Measurements from ENCODE around the gene IL1B. TPM values are rescaled to one million over a fixed set of nuclear protein-coding genes. Genes with fewer than 3 reads are reported as not detected.

IL1B gene
- total and polyA plus RNA-seq, 2 of the 8 experiments (the other 6 are each of a cell fraction or from before 2014, with no cell fraction given): not detected

- no peaks in the 10 kb centered on the region for H3K27me3 ChIP-seq (replicated peaks in 1 of 4; ENCODE audit: control insufficient read depth in 3 of 4, extremely low read depth in 1 of 4, insufficient read depth in 3 of 4, low read length in 3 of 4)
- H4K91ac ChIP-seq (replicated peaks; ENCODE audit: insufficient read length, low read length): no peak overlapping the region
- 0% methylated on average over 1 of the region's 1 CpG; no CpG with 5 or more reads in 1 of the 2 experiments for WGBS, 2 experiments (ENCODE audit: extremely low coverage in 1 of 2, insufficient coverage in 1 of 2, insufficient read length in 1 of 2, insufficient replicate concordance in 2 of 2, low coverage in 1 of 2, low lambda C conversion rate in 2 of 2, missing lambda C conversion rate in 1 of 2)
- no peak overlapping the region for H4K5ac ChIP-seq (ENCODE audit: insufficient read length, low read depth, low read length)
- H3K14ac ChIP-seq (ENCODE audit: insufficient read length): no peak overlapping the region
- no peak overlapping the region for H4K8ac ChIP-seq (ENCODE audit: extremely low read depth, insufficient read depth, low read length)
- FAIRE-seq: no peak
- no peak overlapping the region for H2BK20ac ChIP-seq (ENCODE audit: low read length)
- ChIA-PET POLR2A (ENCODE audit: partially characterized antibody) (no interaction called here), CTCF (ENCODE audit: partially characterized antibody) (interaction anchor here (1.0 kb wide), 1 partner anchor 26 kb away, joined by 3 read pairs; no protein-coding TSS in a partner anchor)
- no peak overlapping the region for H3K4ac ChIP-seq (replicated peaks; ENCODE audit: insufficient read length, low read depth, low read length)
- H2BK120ac ChIP-seq (replicated peaks; ENCODE audit: low read depth, low read length): no peak overlapping the region
- no peaks in the 10 kb centered on the region for H3K79me2 ChIP-seq (ENCODE audit: control insufficient read depth in 1 of 2, insufficient read depth in 2 of 2, low read length in 2 of 2)
- H3K4me2 ChIP-seq (ENCODE audit: insufficient read depth in 1 of 2, low read depth in 2 of 2, low read length in 2 of 2): no peak overlapping the region
- H3K18ac ChIP-seq (ENCODE audit: extremely low read depth, low read length): no peak overlapping the region
- no peak for DNase-seq (ENCODE audit: low read depth in 1 of 2, low spot score in 2 of 2)
- no peaks in the 10 kb centered on the region; a peak in 1 of 4 replicates for H3K9me3 ChIP-seq (ENCODE audit: insufficient read depth in 2 of 2, low read depth in 1 of 2, low read length in 1 of 2)
- H3K4me3 ChIP-seq (ENCODE audit: extremely low read depth in 1 of 4, insufficient read depth in 2 of 4, low read depth in 3 of 4, low read length in 4 of 4): no peak overlapping the region
- H2AFZ ChIP-seq (ENCODE audit: low read length): no peak overlapping the region
- no peak overlapping the region for H3K9ac ChIP-seq (replicated peaks in 1 of 4; ENCODE audit: extremely low read depth in 1 of 4, low read depth in 3 of 4, low read length in 3 of 4)
- no peaks in the 10 kb centered on the region for H3K23me2 ChIP-seq (ENCODE audit: low read depth, low read length)
- no peak overlapping the region for H3K23ac ChIP-seq (ENCODE audit: insufficient read length)
- no peak overlapping the region for H2BK12ac ChIP-seq (ENCODE audit: low read depth, low read length)
- no peak overlapping the region for H2AK5ac ChIP-seq (ENCODE audit: low read depth, low read length)
- H2BK15ac ChIP-seq (ENCODE audit: low read length): no peak overlapping the region
- H3K36me3 ChIP-seq (ENCODE audit: control insufficient read depth in 2 of 4, insufficient read depth in 4 of 4, low read length in 3 of 4): no peaks in the 10 kb centered on the region
- no peak overlapping the region for H3K56ac ChIP-seq (replicated peaks; ENCODE audit: insufficient read length, low read depth, low read length)
- H3K79me1 ChIP-seq (ENCODE audit: low read depth, low read length): no peaks in the 10 kb centered on the region
- no peak overlapping the region for H3K27ac ChIP-seq (ENCODE audit: low read depth, low read length)
- H4K20me1 ChIP-seq (replicated peaks in 1 of 2; ENCODE audit: control insufficient read depth in 1 of 2, insufficient read depth in 2 of 2, low read length in 2 of 2): no peaks in the 10 kb centered on the region
- peaks cover 0 to 1% (median 0%) of the 10 kb centered on the region in 4 experiments; a peak in 4 of 7 replicates for H3K4me1 ChIP-seq (replicated peaks in 1 of 4; ENCODE audit: control insufficient read depth in 3 of 4, insufficient read depth in 4 of 4, low read length in 3 of 4)
- no peak for TF ChIP-seq TBP (IDR thresholded peaks at IDR 0.05; ENCODE audit: low read depth, low read length)
- no peak for TF ChIP-seq BCL11A (IDR thresholded peaks at IDR 0.05; ENCODE audit: low read depth in 2 of 2, low read length in 2 of 2)
- TF ChIP-seq CTCF (IDR thresholded peaks at IDR 0.05; ENCODE audit: control extremely low read depth in 1 of 3, insufficient read depth in 1 of 3, low read depth in 1 of 3, low read length in 3 of 3): no peak
- TF ChIP-seq EP300 (IDR thresholded peaks at IDR 0.05; ENCODE audit: borderline replicate concordance in 1 of 2, low read depth in 2 of 2, low read length in 2 of 2): no peak
- no peak for TF ChIP-seq USF2 (IDR thresholded peaks at IDR 0.05; ENCODE audit: low read length)
- no peak for TF ChIP-seq POLR2A (IDR thresholded peaks at IDR 0.05; ENCODE audit: control extremely low read depth in 1 of 2, low read depth in 2 of 2, low read length in 2 of 2)
- TF ChIP-seq KDM1A (IDR thresholded peaks at IDR 0.05; ENCODE audit: borderline replicate concordance, low read length): no peak
- TF ChIP-seq MAFK (IDR thresholded peaks at IDR 0.05; ENCODE audit: low read depth, low read length): no peak
- no peak for TF ChIP-seq SAP30 (IDR thresholded peaks at IDR 0.05; ENCODE audit: insufficient read depth, insufficient replicate concordance, low read length)
- TF ChIP-seq CHD1 (IDR thresholded peaks at IDR 0.05; ENCODE audit: low read depth, low read length): no peak
- H2BK5ac ChIP-seq (ENCODE audit: low read depth, low read length): no peak overlapping the region
These were observed 40.1 kb downstream of the IL1B start for GRCh38 chr2:112796486-112796885.

All from H1 (cell line).